HCT116 (cell line): ENCODE data around the gene CCDC181. TPM values are rescaled to one million over a fixed set of nuclear protein-coding genes. Genes with fewer than 3 reads are reported as not detected.

ENCODE experiments used
- ATAC-seq: fragments of 200-7000 bp; cut with Tn5 transposase; 2 replicates; pipeline ENCODE4 v1.9.1; 2020; ENCODE audit warnings: mild to moderate bottlenecking, moderate library complexity
- BruUV-seq: library from RNA; stranded (reverse); fragments of 400-500 nt; replicated peaks from 2 replicates; lab custom pipeline; 2021; lab: Mats Ljungman, UMichigan
- CTCF ChIA-PET: fragments of 300-600 bp; sonication (Branson Sonifier 250); formaldehyde crosslinking; loops from one replicate; lab custom pipeline; 2021; ENCODE audit warnings: antibody characterized with exemption; lab: Charles Lee
- POLR2A ChIA-PET: fragments of 300-600, 350-600 bp; sonication (Branson Sonifier 250); formaldehyde crosslinking; loops from one replicate; lab custom pipeline; 2021; ENCODE audit warnings: antibody characterized with exemption; lab: Charles Lee
- RAD21 ChIA-PET, 2 experiments: fragments of 300-600 bp; sonication (Branson Sonifier 250); formaldehyde crosslinking; loops; one replicate each; lab custom pipeline; 2023; ENCODE audit warnings: low total read pairs in 2 of 2; ENCODE audit not compliant: uncharacterized antibody in 2 of 2, unreplicated experiment in 2 of 2, low non-redundant PET in 1 of 2; lab: Charles Lee
- DNase-seq: peaks from one replicate; pipeline ENCODE4 v3.0.0-alpha.2; 2010; ENCODE audit warnings: low read depth, low spot score
- H2AFZ ChIP-seq: fragments of 200-600 bp; shearing (Covaris generic), sonication (generic); 2 replicates; pipeline ENCODE4 v1.6.1; 2017; ENCODE audit warnings: low read depth, mixed run types, mixed read lengths, antibody characterized with exemption, low read length; ENCODE audit not compliant: poor library complexity, severe bottlenecking
- H3K27ac ChIP-seq: 2 replicates; pipeline ENCODE4 v1.5.1; 2012; ENCODE audit warnings: low read depth, low read length
- H3K27me3 ChIP-seq: fragments of 200-600 bp; sonication (generic); 2 replicates; pipeline ENCODE4 v1.6.1; 2016; ENCODE audit warnings: mixed run types, low read length, mixed read lengths; ENCODE audit not compliant: insufficient read depth
- H3K36me3 ChIP-seq, 2 experiments: fragments of 200-500 bp in 1 of 2; fragments of 200-600 bp in 1 of 2; sonication (Bioruptor generic) in 1 of 2; sonication (generic) in 1 of 2; 2 replicates each; pipeline versions ENCODE4 v1.5.1 to v1.6.1; 2014 to 2016; ENCODE audit warnings: low read length in 2 of 2, inconsistent platforms in 1 of 2, mixed read lengths in 1 of 2, mixed run types in 1 of 2; ENCODE audit not compliant: insufficient read depth in 2 of 2, control insufficient read depth in 1 of 2
- H3K4me1 ChIP-seq, 2 experiments: fragments of 200-600 bp in 1 of 2; sonication (generic) in 1 of 2; 2 replicates each; pipeline versions ENCODE4 v1.5.1 to v1.6.1; 2012 to 2017; ENCODE audit warnings: low read length in 2 of 2, inconsistent platforms in 1 of 2, mild to moderate bottlenecking in 1 of 2, mixed read lengths in 1 of 2, mixed run types in 1 of 2, moderate library complexity in 1 of 2; ENCODE audit not compliant: insufficient read depth in 2 of 2, control insufficient read depth in 1 of 2
- H3K4me2 ChIP-seq: fragments of 200-600 bp; sonication (generic); 2 replicates; pipeline ENCODE4 v1.6.1; 2017; ENCODE audit warnings: mixed run types, low read length, mixed read lengths
- H3K4me3 ChIP-seq, 2 experiments: fragments of 200-600 bp in 1 of 2; sonication (generic) in 1 of 2; replicated peaks in 1 of 2; 2 replicates each; pipeline ENCODE4 v1.5.1; 2011 to 2016; ENCODE audit warnings: low read length in 2 of 2, control low read depth in 1 of 2, low read depth in 1 of 2, mild to moderate bottlenecking in 1 of 2, mixed read lengths in 1 of 2, mixed run types in 1 of 2
- H3K79me2 ChIP-seq: fragments of 200-600 bp; sonication (generic); 2 replicates; pipeline ENCODE4 v1.6.1; 2017; ENCODE audit warnings: mild to moderate bottlenecking, mixed run types, low read length, moderate library complexity, mixed read lengths; ENCODE audit not compliant: insufficient read depth
- H3K9ac ChIP-seq: fragments of 200-600 bp; sonication (generic); 2 replicates; pipeline ENCODE4 v1.6.1; 2016; ENCODE audit warnings: low read length, mixed read lengths
- H3K9me2 ChIP-seq: fragments of 200-600 bp; sonication (generic), shearing (Covaris generic); 2 replicates; pipeline ENCODE4 v1.6.1; 2017; ENCODE audit warnings: mixed run types, mild to moderate bottlenecking, moderate library complexity; ENCODE audit not compliant: insufficient read depth
- H3K9me3 ChIP-seq, 2 experiments: fragments of 200-500 bp in 1 of 2; fragments of 200-600 bp in 1 of 2; sonication (Bioruptor generic) in 1 of 2; sonication (generic) in 1 of 2; 2 replicates each; pipeline ENCODE4 v1.6.1; 2014 to 2017; ENCODE audit warnings: low read length in 2 of 2, mixed read lengths in 2 of 2, inconsistent platforms in 1 of 2, low read depth in 1 of 2, mild to moderate bottlenecking in 1 of 2, mixed run types in 1 of 2, moderate library complexity in 1 of 2; ENCODE audit not compliant: control insufficient read depth in 1 of 2, insufficient read depth in 1 of 2
- H4K20me1 ChIP-seq: fragments of 200-600 bp; sonication (generic), shearing (Covaris generic); 2 replicates; pipeline ENCODE4 v1.6.1; 2017; ENCODE audit warnings: mixed run types, mild to moderate bottlenecking, moderate library complexity; ENCODE audit not compliant: insufficient read depth
- ELF1 ChIP-seq: IDR thresholded peaks from 2 replicates; pipeline ENCODE4 v1.6.1; 2012; ENCODE audit warnings: low read depth, borderline replicate concordance
- EZH2 ChIP-seq: fragments of 200-600 bp; sonication (generic); IDR thresholded peaks from 2 replicates; pipeline ENCODE4 v1.6.1; 2017; ENCODE audit warnings: antibody characterized with exemption, mixed run types
- EZH2phosphoT487 ChIP-seq: fragments of 200-600 bp; IDR thresholded peaks from 2 replicates; pipeline ENCODE4 v1.6.1; 2018; ENCODE audit warnings: antibody characterized with exemption, borderline replicate concordance
- FOSL1 ChIP-seq: IDR thresholded peaks from 2 replicates; pipeline ENCODE4 v1.6.1; 2012; ENCODE audit warnings: low read depth
- RAD21 ChIP-seq: IDR thresholded peaks from 2 replicates; pipeline ENCODE4 v1.6.1; 2012; ENCODE audit warnings: low read depth, mild to moderate bottlenecking
- SP1 ChIP-seq: IDR thresholded peaks from 2 replicates; pipeline ENCODE4 v1.6.1; 2012; ENCODE audit warnings: low read depth
- ZNF274 ChIP-seq: fragments of 200-500 bp; sonication (Bioruptor generic); IDR thresholded peaks from 2 replicates; pipeline ENCODE4 v1.6.1; 2014; ENCODE audit warnings: mild to moderate bottlenecking, low read depth, low read length, inconsistent platforms
- intact Hi-C: fragments of 100-400 bp; cut with micrococcal nuclease; formaldehyde crosslinking; loops from 2 replicates; pipeline ENCODE4 v1.10.0; 2022
- total RNA-seq: library from RNA; stranded (reverse); gene quantifications from one replicate; pipeline ENCODE4 v1.2.1, GENCODE V29; 2021; ENCODE audit not compliant: unreplicated experiment

The CCDC181 gene
- total RNA-seq, 1 experiment from 2014 or later: not detected

- no peak for TF ChIP-seq ZNF274
- no peak for TF ChIP-seq SP1
- TF ChIP-seq EZH2phosphoT487: no peak
- no peak for TF ChIP-seq FOSL1
- TF ChIP-seq RAD21: no peak
- no peak for TF ChIP-seq EZH2
- TF ChIP-seq, all 23 proteins: peak for 0
Observed at GRCh38 chr1:169367096-169367685, 60.1 kb downstream of the CCDC181 start (continued).

GRCh38 chr1:169364948-169365347, 62.3 kb downstream of the CCDC181 start:
- no peak for ATAC-seq

More at GRCh38 chr1:169364948-169365347, 62.3 kb downstream of the CCDC181 start:
- no peak for DNase-seq
- H3K4me3 ChIP-seq: no peak overlapping the region
- BruUV-seq: no TSS peak
- H3K9me3 ChIP-seq: no peaks in the 10 kb centered on the region
- CTCF ChIA-PET: no interaction called here
- TF ChIP-seq SP1: 0 out of 2 replicates have a peak, but pooled peaks have one; percentile 9
- TF ChIP-seq ELF1: no peak
- H3K9ac ChIP-seq: no peak overlapping the region
- H4K20me1 ChIP-seq: no peaks in the 10 kb centered on the region
- H3K4me2 ChIP-seq: no peak overlapping the region
- H3K27ac ChIP-seq: no peak overlapping the region
- no peaks in the 10 kb centered on the region for H3K27me3 ChIP-seq
- H3K36me3 ChIP-seq: peaks cover 0 to 3% of the 10 kb centered on the region in 2 experiments; a peak in 1 of 4 replicates
- peaks cover 17 to 40% of the 10 kb centered on the region in 2 experiments for H3K4me1 ChIP-seq
- POLR2A ChIA-PET: no interaction called here
- RAD21 ChIA-PET: no interaction called here
- intact Hi-C loops: no loop called here
- peaks cover 28% of the 10 kb centered on the region for H3K79me2 ChIP-seq
- no peak overlapping the region for H2AFZ ChIP-seq
- H3K9me2 ChIP-seq: no peaks in the 10 kb centered on the region
